Adrenal gland (tissue), 5 donors: Measurements from ENCODE around the gene GHRH.

Experiments
- POLR2A ChIP-seq, 2 donors: fragments of 450-650 bp; IDR thresholded peaks; one replicate each; pipeline ENCODE4 v1.6.1; 2017; ENCODE audit warnings: antibody characterized with exemption in 2 of 2, mild to moderate bottlenecking in 2 of 2, moderate library complexity in 1 of 2
- TF ChIP-seq, protein P1 (sequence below), 6 experiments: fragments of 450-650 bp in 4 of 6; fragments of 200-600 bp in 2 of 6; sonication (generic) in 1 of 6; IDR thresholded peaks; 1 replicate in 5 of 6; 2 replicates in 1 of 6; pipeline versions ENCODE4 v1.5.1 to v1.8.0; 2016 to 2021; ENCODE audit warnings: antibody characterized with exemption in 6 of 6, mild to moderate bottlenecking in 2 of 6, moderate library complexity in 1 of 6
- donor health status: DM: no; HTN: no; CAD: no.

DNA sequence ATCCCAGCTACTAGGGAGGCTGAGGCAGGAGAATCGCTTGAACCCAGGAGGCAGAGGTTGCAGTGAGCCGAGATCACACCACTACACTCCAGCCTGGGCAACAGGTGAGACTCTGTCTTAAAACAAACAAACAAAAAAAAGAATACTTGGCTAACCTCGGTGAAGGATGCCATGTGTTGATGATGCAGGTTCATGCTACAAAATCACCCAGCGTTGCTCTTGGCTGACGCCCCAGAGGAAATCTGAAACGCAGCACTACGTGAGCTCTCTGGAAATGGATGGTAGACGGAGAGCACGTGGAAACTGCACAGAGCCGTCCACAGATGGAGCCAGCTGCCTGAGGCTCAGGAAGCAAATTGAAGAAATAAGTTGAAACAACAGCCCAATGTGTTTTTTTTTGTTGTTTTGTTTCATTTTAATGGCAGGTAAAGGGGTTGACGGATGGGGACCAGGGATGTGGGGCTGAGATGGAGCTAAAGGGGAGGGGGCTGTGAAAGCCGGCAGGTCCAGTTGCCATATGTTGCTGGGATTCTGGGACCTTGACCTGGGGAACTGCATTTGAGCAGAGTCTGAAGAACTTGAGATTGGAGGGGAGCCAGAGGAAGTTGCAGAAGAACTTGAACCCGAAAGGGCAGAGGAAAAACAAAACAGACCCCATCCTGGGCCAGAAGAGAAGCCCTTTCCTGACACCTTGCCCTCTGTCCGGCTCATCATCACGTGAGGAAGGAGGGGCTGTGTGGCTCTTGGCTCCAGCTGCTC lies 15.1 kb upstream of the GHRH start:
- TF ChIP-seq POLR2A (IDR thresholded peaks at IDR 0.05) = peak in 1 of 2 donors; percentile 66
- TF ChIP-seq, protein P1, sequence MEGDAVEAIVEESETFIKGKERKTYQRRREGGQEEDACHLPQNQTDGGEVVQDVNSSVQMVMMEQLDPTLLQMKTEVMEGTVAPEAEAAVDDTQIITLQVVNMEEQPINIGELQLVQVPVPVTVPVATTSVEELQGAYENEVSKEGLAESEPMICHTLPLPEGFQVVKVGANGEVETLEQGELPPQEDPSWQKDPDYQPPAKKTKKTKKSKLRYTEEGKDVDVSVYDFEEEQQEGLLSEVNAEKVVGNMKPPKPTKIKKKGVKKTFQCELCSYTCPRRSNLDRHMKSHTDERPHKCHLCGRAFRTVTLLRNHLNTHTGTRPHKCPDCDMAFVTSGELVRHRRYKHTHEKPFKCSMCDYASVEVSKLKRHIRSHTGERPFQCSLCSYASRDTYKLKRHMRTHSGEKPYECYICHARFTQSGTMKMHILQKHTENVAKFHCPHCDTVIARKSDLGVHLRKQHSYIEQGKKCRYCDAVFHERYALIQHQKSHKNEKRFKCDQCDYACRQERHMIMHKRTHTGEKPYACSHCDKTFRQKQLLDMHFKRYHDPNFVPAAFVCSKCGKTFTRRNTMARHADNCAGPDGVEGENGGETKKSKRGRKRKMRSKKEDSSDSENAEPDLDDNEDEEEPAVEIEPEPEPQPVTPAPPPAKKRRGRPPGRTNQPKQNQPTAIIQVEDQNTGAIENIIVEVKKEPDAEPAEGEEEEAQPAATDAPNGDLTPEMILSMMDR (IDR thresholded peaks at IDR 0.05) = peak in 4 of 6 experiments; percentile 21 to 46 (median 40)
